Right lobe of liver (tissue), 4 donors: ENCODE measurements around the gene TNRC18.

ENCODE experiments used
- CTCF ChIP-seq, 4 donors: fragments of 200-600 bp in 3 of 4; fragments of 450-650 bp in 1 of 4; IDR thresholded peaks; one replicate each; pipeline versions ENCODE4 v1.5.1 to v1.8.0; 2016 to 2022; ENCODE audit warnings: antibody characterized with exemption in 4 of 4, mild to moderate bottlenecking in 2 of 4
- POLR2A ChIP-seq: fragments of 450-650 bp; IDR thresholded peaks from one replicate; pipeline ENCODE4 v1.6.1; 2017; ENCODE audit warnings: antibody characterized with exemption, mild to moderate bottlenecking
- donor health status: DM: no; HTN: no; CAD: no.
- donor health status: DM: no; HTN: no; CAD: no.
- donor health status: DM: no; HTN: yes; CAD: no.

- no peak for TF ChIP-seq CTCF (IDR thresholded peaks at IDR 0.05)
- no peak for TF ChIP-seq POLR2A
Measured at GRCh38 chr7:5414916-5415315, 8.7 kb downstream of the TNRC18 start.
